ENCODE results near the gene C1orf74.

Gene C1orf74

DNA sequence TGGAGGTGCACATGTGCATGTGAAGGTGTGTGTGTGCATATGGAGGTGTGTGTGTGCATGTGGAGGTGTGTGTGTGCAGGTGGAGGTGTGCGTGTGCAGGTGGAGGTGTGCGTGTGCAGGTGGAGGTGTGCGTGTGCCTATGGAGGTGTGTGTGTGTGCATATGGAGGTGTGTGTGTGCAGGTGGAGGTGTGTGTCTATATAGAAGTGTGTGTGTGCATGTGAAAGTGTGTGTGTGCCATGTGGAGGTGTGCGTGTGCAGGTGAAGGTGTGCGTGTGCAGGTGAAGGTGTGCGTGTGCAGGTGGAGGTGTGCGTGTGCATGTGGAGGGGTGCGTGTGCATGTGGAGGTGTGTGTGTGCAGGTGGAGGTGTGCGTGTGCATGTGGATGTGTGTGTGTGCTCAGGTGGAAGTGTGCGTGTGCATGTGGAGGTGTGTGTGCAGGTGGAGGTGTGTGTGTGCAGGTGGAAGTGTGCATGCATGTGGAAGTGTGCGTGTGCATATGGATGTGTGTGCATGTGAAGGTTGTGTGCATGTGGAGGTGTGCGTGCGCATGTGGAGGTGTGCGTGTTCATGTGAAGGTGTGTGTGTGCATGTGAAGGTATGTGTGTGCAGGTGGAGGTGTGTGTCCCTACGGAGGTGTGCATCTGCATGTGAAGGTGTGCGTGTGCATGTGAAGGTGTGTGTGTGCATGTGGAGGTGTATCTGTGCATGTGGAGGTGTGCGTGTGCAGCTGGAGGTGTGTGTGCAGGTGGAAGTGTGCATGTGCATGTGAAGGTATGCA, 13.5 kb downstream of the C1orf74 start:
- DNase-seq (ENCODE audit: low read depth): no peak

DNA sequence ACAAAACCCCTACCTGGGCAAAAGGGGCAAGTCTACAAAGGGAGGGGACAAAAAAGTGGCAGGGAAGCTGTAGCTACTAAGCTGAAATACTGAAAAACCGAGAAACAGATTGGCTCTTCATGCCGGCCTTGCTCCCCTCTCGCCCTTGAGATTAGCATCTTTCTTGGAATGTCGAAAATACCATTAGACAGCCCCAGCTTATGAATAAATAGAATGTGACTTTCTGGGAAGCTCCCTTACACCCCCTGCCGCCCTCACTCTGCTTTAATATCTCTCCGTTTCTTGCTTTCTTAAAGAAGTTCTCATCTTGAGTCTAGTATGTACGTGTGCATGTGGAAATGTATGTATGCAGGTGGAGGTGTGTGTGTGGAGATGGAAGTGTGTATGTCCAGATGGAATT, 14.4 kb downstream of the C1orf74 start:
- DNase-seq (ENCODE audit: low read depth): no peak

DNA sequence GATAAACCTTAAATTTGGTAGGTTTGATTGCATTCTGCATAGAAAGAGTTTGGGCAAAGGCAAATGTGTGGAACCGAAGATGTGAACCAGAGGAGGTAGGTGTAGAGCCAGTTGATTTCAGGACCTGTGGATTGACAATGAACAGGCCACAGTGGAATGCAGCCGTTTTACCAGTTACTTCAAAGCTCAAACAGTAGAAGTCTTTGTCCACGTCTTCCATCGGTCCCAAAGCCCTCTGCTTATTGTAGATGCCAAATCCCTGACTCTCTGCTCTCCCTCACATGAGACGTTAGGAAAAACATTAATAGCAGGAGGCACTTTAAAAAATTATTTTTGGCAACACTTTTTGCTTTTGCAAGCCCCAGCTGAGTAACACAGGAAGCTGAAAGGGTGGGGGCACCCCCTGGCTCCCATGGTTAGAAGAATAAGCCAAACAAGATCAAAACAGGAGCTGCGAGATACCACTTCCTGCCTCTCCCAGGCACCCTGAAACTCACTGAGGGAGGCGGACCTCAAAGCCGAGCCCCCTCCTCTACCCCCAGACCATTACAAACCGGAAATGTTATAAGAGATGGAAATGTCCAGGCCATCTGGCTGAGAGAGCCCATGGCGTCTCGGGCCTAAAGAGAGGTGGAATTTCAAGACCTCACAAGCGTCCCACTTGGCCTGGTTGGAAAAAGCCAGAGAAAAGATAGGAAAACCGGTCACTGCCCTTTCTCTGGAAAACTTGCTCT, 15.0 kb downstream of the C1orf74 start:
- DNase-seq (ENCODE audit: low read depth): no peak

DNA sequence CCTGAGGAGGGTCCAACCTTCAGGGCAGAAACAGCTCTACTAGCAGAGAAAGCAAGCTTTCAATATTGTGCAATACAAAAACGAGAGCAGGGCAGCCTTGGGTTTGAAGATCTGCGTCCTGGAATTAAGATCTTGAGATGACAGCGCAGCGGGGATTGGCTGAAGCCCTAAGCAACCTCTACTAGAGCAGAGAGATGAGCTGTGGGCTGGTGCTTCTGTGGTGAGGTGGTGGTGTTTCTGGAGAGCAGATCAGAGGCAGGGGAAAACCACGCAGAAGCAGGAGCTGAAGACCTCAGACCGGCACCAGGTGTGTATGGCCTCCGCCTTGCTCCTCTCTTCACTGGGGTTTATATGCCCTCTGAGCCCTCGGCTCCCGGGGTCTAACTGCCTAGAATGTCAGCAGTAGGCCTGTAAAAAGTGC, 16.0 kb downstream of the C1orf74 start:
- no peak for DNase-seq (ENCODE audit: low read depth)

DNA sequence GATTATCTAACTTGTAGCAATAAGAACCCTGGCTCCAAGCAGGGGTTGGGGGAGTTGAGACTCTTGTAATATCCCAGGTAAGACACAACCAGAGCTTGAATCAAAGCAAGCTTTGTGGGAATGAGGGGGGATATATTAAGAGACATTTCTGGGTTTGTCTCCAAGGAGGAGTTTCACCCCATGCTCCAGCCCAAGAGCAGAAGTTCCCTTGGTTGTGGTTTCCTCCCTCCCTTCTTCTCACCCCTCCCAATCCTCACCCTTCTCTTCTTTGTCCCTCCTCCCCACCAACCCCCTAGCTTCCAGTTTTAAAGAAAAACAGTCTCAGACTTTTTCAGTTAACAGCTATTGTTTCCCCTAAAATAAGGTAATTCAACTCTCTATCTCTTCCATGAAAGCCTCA, 16.7 kb downstream of the C1orf74 start:
- no peak for DNase-seq (ENCODE audit: low read depth)

DNA sequence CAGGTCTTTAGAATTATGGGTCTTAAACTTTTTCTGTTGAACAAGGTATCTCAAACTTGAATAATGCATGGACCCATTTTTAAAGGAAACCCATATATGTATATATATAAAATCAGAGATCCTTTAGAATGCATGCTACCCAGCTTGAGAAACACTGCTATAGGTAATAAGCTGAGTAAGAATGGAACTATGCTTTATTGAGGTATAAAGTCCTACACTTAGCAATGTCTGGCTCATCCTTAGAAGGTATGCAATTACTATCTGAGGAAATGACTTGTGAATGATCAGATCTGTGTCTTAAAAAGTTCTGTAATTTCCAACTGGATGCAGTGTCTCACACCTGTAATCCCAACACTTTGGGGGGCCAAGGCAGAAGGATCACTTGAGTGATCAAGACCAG, 17.3 kb downstream of the C1orf74 start:
- no peak for DNase-seq (ENCODE audit: low read depth)

DNA sequence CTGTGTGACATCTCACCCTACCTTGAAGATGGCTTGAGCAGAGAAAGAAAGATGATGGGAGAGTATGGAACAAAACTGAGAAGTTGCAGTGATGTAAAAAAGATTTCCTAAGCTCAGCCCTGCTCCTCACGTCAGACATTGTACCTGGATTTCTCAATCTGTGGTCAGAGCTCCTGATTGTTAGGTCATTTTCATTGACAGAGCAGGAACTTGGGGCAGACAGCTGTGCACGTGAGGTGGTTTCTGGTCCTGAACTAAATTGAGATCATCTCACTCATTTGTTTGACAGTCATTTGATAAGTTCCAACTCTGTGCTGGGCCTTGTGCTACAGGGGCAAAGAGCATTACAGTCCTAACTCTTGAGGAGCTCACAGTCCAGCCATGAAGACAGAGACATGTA, 18.3 kb downstream of the C1orf74 start:
- no peak for DNase-seq (ENCODE audit: low read depth)

DNA sequence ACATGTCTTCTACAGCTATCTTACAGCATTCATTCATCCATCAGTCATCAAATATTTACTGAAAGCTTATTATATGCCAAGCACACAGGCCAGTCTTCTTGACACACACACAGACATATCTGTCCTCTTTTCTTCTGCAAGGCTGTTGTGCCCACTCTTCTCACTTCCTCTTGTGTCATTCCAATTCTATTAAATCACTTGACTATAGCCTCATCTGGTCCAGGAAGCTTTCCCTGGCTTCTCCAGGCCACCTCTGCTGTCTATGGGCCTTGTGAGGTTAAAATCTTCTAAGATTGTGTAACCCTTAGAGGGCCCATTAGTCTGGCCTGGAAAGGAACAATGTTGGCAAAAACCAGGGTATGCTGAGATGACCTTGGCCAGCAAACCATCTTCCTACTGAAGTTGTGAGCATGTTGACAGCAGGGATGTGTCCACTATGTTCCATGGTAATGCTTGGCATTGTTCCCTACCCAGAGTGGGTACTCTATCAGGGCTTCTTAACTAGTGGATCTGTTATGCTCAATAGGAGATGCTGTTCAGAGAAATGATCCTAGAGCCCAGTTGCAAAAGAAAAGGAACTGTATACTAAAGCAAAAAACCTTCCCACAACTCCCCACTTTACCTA, 23.2 kb downstream of the C1orf74 start:
- no peak for DNase-seq (ENCODE audit: low read depth)

DNA sequence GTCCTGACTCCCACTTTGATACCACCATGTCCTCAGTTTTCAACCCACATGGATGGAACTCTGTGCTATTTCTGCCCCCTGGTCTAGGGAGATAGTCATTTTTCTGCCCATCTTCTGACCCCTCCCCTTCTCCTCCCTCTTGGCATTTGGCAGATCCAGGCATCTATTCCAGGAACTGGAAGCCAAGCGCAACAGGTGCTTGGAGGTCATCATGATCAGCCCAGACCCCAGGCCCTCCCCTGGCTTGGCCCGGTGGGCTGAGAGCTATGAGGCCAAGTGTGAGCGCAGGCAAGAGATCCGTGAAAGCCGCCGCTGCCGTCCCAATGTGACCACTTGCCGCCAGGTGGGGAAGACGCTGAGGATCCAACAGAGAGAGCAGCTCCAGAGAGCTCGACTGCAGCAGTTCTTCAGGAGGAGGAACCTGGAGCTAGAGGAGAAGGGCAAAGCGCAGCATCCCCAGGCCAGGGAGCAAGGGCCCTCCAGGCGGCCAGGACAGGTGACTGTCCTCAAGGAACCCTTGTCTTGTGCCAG, 24.5 kb downstream of the C1orf74 start:
- no peak for DNase-seq (ENCODE audit: low read depth)

DNA sequence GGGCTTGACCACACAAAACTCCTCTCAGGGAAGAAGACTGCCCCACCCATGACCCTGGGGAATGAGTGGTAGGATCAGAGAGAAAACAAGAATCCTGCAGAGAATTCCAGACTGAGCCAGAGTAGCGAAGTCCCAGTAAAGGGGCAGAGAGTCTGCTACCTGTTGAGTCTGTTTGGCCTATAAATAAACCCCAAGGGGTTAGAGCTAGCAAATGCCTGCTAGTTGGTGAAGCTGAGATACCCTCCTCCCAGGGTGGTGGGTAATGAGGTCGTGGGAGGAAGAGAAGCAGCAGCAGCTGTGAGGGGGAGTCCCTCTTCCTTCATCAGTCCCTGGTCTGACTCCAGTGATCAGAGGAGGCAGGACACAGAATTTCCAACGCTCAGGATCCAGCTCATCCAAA, 26.0 kb downstream of the C1orf74 start:
- no peak for DNase-seq (ENCODE audit: low read depth)

DNA sequence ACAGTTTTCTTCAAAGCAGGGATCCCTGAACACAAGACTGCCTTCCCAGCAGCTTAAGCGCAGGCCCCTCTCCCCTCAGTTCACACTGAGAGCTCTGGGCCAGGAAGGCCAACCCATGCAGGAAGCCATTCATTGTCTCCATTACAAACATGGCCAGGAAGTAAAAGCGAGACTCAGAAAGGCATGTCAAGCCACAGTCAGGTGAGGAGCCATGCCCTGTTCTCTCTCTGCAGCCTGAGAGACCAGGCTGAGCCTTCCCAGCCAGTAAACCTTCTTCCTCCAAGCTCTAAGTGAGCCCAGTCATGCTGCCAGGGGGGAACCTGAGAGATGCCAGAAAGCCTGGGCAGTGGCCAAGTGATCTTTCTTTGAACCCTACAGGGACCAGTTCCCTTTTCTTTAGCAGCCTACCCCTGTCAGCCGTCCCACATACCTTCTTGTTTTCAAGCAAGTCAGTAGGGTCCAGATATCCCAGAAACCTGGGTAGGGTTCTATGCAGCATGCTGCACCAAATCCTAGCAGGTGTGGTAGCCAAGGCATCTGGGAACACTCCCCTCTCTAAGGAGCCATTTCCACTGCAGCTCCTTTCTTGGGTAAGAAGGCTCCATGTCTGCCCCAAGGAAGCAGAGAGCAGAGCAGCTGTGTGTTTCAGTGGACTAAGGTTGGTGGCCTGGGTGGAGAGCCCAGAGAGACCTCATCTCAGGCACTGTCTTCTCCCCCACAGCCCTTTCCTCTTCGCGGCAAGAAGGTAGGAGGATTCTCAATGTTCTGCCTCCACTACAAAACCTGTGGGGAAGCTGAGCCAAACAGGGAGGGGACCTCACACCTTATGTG, 27.5 kb downstream of the C1orf74 start:
- no peak for DNase-seq (ENCODE audit: low read depth)

DNA sequence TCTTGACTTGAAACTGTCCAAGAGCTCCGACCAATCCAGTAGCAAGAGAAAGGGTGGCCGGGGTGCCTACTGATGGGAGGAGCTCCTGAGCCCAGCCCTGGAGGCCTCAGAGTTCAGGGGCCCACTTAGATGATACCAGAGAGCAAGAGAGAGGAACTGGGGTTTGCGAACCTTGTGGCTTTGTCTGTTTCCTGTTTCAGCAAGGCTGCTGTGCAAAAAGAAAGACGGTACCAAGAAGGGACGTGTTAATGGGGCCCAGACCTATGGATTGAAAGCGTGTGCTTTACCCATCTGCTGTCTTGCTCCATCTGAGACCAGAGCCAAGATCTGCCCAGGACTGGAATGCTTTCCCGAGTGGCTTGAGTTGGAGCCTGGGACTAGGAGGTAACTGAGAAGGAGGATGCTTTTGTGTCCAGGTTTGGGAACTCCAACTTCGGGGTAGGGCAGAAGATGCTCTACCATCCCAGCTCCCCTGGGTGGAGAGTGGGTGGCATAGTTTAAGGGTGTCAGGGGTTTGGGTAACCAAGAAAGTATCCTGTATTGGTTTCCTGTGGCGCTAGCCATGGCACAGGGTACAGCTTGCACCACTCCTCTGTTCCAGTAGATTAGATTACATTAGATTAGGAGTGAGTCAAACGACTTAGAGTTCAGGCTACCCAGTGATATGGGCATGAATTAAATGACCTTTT, 28.3 kb downstream of the C1orf74 start, which contains the start of gene TRAF3IP3:
Gene TRAF3IP3, plus strand, starts transcription at position 128 of the 689 bp plus-strand sequence. CDS start 3,987 bp downstream, outside the sequence.
- peak; percentile 77 for DNase-seq (ENCODE audit: low read depth)

DNA sequence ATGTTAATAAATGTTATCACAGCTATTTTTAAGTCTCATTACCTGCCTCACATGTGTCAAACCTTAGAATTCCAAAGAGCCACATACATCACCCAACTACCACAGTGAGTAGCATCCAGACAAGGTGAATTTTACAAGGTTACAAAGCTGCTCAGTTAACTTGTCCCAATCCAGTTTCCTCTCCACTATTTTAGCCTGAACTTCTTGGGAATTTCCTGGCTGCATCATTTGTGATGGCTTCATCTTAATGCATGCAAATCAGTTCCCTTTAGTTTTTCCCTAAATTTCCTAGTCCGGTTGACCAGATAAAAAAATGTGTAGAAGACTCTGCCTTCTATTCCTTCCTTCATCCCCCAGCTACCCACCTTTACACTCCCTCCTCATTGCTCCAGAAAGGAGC, 29.1 kb downstream of the C1orf74 start:
- no peak for DNase-seq (ENCODE audit: low read depth)

DNA sequence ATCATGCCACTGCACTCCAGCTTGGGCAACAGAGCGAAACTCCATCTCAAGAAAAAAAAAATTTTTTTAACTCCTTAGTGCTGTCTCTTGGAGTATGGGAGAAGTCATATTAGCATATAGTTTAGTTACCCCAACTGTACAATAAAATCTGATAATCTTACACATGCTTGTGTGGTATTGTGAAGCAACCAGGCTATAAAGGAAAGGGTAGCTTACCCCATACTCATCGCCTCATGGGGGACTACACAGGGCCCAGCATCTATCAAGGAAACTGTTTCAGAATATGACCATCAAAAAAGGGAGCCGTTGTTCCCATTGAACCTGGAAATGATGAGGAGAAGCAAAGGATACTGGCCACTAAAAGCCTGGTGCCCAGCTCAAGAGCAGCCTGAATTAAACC, 31.5 kb downstream of the C1orf74 start:
- no peak for DNase-seq (ENCODE audit: low read depth)

DNA sequence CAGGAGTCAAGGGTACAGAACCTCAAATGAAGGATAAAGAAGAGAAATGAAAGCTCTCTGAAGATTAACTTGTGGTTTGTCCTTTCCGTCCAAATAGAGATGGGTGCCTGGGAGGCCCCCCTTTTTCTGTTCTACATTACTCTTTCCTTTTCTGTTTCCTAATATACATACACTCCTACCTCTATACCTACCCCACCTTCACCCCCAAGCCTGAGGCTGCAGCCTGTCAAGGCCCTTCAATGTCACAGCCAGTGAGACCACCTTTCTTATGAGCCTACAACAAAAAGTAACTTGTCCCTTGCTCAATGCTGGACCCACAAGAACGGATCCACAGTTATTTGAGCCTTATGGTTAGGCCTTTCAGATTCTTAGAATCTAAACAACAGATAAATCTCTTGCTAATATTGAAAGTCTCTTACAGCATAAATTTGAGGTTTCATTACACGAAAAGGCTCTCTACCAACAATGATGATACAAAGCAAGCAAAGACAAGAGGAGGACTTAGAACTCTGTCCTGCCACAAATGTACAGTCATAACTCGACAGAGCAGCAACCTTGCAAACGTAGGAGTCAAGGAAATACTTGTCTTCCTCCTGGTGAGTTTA, 32.6 kb downstream of the C1orf74 start:
- no peak for DNase-seq (ENCODE audit: low read depth)

DNA sequence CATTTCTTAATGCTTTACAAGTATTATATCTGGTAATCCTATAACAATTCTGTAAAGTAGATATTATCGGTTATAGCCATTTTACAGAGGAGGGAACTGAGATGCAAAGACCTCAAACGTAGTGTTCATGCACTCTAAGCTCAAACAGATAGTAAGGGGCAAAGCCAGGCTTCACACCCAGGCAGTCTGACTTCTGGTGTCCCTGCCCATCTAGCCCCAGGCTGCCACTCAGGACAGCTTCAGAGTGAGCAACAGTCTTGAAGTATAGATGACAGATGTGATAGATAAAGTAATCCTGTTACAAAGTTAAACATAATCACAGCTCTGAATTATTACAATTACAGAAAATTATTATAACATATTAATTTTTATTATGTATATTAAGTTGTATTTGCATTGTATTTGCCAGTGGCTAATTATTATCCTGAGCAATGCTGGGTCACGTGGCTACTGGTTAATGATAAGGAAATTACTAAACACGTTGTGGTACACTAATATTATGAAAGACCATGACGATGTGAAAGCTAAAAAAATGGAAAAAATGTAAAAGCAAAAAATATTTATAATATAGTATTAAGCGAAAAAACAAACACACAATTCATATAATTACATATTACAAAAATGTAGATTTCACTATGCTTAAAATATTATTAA, 34.6 kb downstream of the C1orf74 start:
- no peak for DNase-seq (ENCODE audit: low read depth)

DNA sequence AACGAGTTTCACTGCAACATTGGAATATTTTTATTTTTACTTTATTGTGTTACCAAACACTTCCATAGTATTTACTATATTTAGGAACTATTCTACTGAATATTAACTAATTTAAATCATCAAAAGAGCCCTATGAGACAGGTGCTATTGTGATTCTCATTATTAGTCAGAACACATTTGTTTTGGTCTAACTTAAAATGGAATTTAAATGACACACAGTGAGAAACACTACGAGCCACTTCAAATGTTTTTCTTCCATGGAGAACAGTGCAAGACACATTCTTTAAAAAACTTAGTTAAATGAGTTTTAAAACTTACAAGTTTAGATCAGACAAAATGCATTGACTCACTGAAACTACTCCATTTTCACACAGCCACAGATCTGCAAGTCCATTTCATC, 35.2 kb downstream of the C1orf74 start:
- DNase-seq (ENCODE audit: low read depth): no peak

DNA sequence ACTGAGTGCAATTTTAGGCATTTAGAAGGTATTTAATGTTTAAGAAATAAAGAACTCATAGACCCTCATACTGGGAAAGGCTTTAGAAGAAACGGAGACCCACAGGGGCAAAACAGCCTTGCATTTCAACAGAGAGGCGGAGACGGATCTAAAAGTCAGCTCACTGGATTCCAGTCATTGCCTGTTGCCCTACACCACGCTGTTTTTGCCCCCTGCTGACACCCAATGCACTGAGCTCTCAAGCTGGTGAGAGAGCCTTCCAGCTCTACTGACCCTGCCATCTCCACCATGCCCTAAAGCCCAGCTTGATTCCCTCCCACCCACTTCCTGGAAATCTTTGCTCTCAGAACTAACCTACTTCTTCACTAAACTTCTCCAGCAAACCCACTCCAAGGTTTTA, 35.7 kb downstream of the C1orf74 start:
- no peak for DNase-seq (ENCODE audit: low read depth)

DNA sequence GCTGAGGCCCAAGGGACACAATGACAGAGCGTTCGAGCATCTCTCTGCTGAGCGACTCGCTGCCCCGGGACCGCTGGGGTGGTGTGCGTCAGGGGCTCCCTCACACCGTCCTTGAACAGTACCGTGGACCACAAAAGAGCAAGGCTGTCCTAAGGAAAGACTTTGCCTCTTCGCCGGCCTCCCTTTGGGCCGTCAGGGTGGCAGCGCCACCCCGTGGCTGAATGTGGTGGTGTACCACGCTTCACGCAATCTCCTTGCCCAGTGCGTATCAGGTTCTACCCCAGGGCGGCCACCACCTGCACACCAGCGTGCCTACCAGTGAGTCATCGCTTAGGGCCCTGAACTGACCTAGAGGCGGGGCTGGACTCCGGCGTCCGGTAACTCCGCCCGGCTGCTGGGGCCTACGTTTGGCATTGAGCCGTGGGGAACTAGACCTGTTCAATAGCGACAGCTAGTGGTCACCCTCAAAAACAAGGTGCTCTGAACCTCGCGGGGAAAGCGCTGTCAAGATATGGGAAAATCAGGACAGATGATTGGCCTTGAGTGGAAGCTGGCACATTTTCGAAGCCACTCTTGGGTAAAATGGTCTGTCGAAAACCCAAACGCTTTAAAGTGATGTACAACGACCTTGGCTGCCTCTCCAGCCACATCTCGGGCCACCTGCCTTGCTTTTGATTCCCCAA, 36.6 kb downstream of the C1orf74 start:
- no peak for DNase-seq (ENCODE audit: low read depth)

All from CMK (cell line).